Loucy (cell line): ENCODE results near the gene SLC30A7.

Experiments used
- H2AFZ ChIP-seq: fragments of 200-600 bp; sonication (generic); 2 replicates; pipeline ENCODE4 v1.6.0; 2016; ENCODE audit warnings: antibody characterized with exemption, mild to moderate bottlenecking, low read length, moderate library complexity
- H3F3A ChIP-seq: fragments of 200-600 bp; 2 replicates; pipeline ENCODE4 v1.6.0; 2016; ENCODE audit warnings: antibody characterized with exemption, low read depth, mild to moderate bottlenecking
- H3K27me3 ChIP-seq: fragments of 200-600 bp; sonication (generic); 2 replicates; pipeline ENCODE4 v1.6.1; 2014; ENCODE audit warnings: low read length, mild to moderate bottlenecking; ENCODE audit not compliant: insufficient read depth, poor library complexity, severe bottlenecking
- H3K36me3 ChIP-seq: fragments of 200-600 bp; sonication (generic); 2 replicates; pipeline ENCODE4 v1.6.1; 2016; ENCODE audit warnings: low read length; ENCODE audit not compliant: insufficient read depth
- H3K4me1 ChIP-seq: fragments of 200-600 bp; sonication (generic); 2 replicates; pipeline ENCODE4 v1.5.1; 2014; ENCODE audit warnings: low read length, mild to moderate bottlenecking; ENCODE audit not compliant: insufficient read depth, poor library complexity, severe bottlenecking
- H3K4me2 ChIP-seq: fragments of 200-600 bp; sonication (generic); 2 replicates; pipeline ENCODE4 v1.6.0; 2014; ENCODE audit warnings: antibody characterized with exemption, low read length, low read depth, mild to moderate bottlenecking; ENCODE audit not compliant: poor library complexity, severe bottlenecking
- H3K4me3 ChIP-seq: fragments of 200-600 bp; sonication (generic); 2 replicates; pipeline ENCODE4 v1.5.1; 2014; ENCODE audit warnings: low read length, mild to moderate bottlenecking, mixed read lengths; ENCODE audit not compliant: poor library complexity, severe bottlenecking
- H3K79me2 ChIP-seq: fragments of 200-600 bp; sonication (generic); 2 replicates; pipeline ENCODE4 v1.6.1; 2014; ENCODE audit warnings: low read length; ENCODE audit not compliant: insufficient read depth
- H3K9ac ChIP-seq: fragments of 200-600 bp; sonication (generic); 2 replicates; pipeline ENCODE4 v1.6.0; 2014; ENCODE audit warnings: mild to moderate bottlenecking, low read depth, low read length, moderate library complexity; ENCODE audit not compliant: poor library complexity, severe bottlenecking
- H3K9me2 ChIP-seq: fragments of 200-600 bp; sonication (generic); replicated peaks from 2 replicates; pipeline ENCODE4 v1.6.1; 2016; ENCODE audit warnings: low read depth, low read length, mixed read lengths
- H3K9me3 ChIP-seq: fragments of 200-600 bp; sonication (generic); 2 replicates; pipeline ENCODE4 v1.6.1; 2014; ENCODE audit warnings: mild to moderate bottlenecking, antibody characterized with exemption, low read length, low read depth; ENCODE audit not compliant: insufficient read depth
- H4K20me1 ChIP-seq: fragments of 200-600 bp; sonication (generic); 2 replicates; pipeline ENCODE4 v1.6.0; 2014; ENCODE audit warnings: antibody characterized with exemption, low read length, mild to moderate bottlenecking; ENCODE audit not compliant: insufficient read depth, poor library complexity, severe bottlenecking
- CTCF ChIP-seq: fragments of 200-600 bp; sonication (generic); conservative IDR thresholded peaks from 2 replicates; pipeline ENCODE4 v1.5.1; 2014; ENCODE audit warnings: mild to moderate bottlenecking, antibody characterized with exemption, low read length
- EZH2phosphoT487 ChIP-seq: fragments of 200-600 bp; IDR thresholded peaks from 2 replicates; pipeline ENCODE4 v1.6.1; 2018; ENCODE audit warnings: antibody characterized with exemption, mild to moderate bottlenecking, moderate library complexity, borderline replicate concordance

The SLC30A7 gene

GRCh38 chr1:101000131-101000873, 104.4 kb downstream of the SLC30A7 start:
- H3K27me3 ChIP-seq: no peaks in the 10 kb centered on the region
- no peak overlapping the region for H2AFZ ChIP-seq
- no peaks in the 10 kb centered on the region for H3K36me3 ChIP-seq
- H3K4me3 ChIP-seq: no peak overlapping the region
- H3K79me2 ChIP-seq: no peaks in the 10 kb centered on the region
- no peaks in the 10 kb centered on the region for H3F3A ChIP-seq
- no peak overlapping the region for H3K4me2 ChIP-seq
- TF ChIP-seq CTCF (no peak), EZH2phosphoT487 (no peak)
- H3K9me2 ChIP-seq: no peaks in the 10 kb centered on the region
- no peak overlapping the region for H3K9ac ChIP-seq
- peaks cover 25% of the 10 kb centered on the region for H3K4me1 ChIP-seq
- H4K20me1 ChIP-seq: no peaks in the 10 kb centered on the region
- H3K9me3 ChIP-seq: no peaks in the 10 kb centered on the region

GRCh38 chr1:101002551-101002950, 106.7 kb downstream of the SLC30A7 start:
- H3F3A ChIP-seq: no peaks in the 10 kb centered on the region
- no peaks in the 10 kb centered on the region for H3K79me2 ChIP-seq
- no peak overlapping the region for H2AFZ ChIP-seq
- H3K36me3 ChIP-seq: no peaks in the 10 kb centered on the region
- no peak for TF ChIP-seq CTCF
- no peak for TF ChIP-seq EZH2phosphoT487
- H3K9me3 ChIP-seq: no peaks in the 10 kb centered on the region
- no peaks in the 10 kb centered on the region for H3K9me2 ChIP-seq
- H4K20me1 ChIP-seq: no peaks in the 10 kb centered on the region
- no peak overlapping the region for H3K4me3 ChIP-seq
- H3K27me3 ChIP-seq: no peaks in the 10 kb centered on the region
- H3K4me1 ChIP-seq: peaks cover 19% of the 10 kb centered on the region
- H3K9ac ChIP-seq: no peak overlapping the region
- peak overlapping the region; percentile 31 for H3K4me2 ChIP-seq

GRCh38 chr1:101003012-101003650, 107.2 kb downstream of the SLC30A7 start:
- no peaks in the 10 kb centered on the region for H3K9me3 ChIP-seq
- peak overlapping the region; percentile 31 for H3K4me2 ChIP-seq
- no peaks in the 10 kb centered on the region for H3K27me3 ChIP-seq
- H3F3A ChIP-seq: no peaks in the 10 kb centered on the region
- no peaks in the 10 kb centered on the region for H4K20me1 ChIP-seq
- TF ChIP-seq EZH2phosphoT487 (no peak), CTCF (no peak)
- H3K79me2 ChIP-seq: no peaks in the 10 kb centered on the region
- no peaks in the 10 kb centered on the region for H3K36me3 ChIP-seq
- no peak overlapping the region for H2AFZ ChIP-seq
- H3K4me1 ChIP-seq: peaks cover 19% of the 10 kb centered on the region
- H3K9ac ChIP-seq: no peak overlapping the region
- H3K4me3 ChIP-seq: no peak overlapping the region
- no peaks in the 10 kb centered on the region for H3K9me2 ChIP-seq
